ENCODE measurements around the gene APPBP2. TPM values are rescaled to one million over a fixed set of nuclear protein-coding genes. Genes with fewer than 3 reads are reported as not detected.

Gene APPBP2
- total RNA-seq, 4 donors from 2014 or later, result 24.9 to 35.4 (median 27.9) TPM

GRCh38 chr17:60451965-60452364 lies 74.1 kb downstream of the APPBP2 start:
- Histone ChIP-seq H3K4me3 (no peak overlapping the region), H3K36me3 (peaks cover 53 to 98% (median 90%) of the 10 kb centered on the region in 4 donors), H3K27ac (replicated peaks in 1 of 4) (no peak overlapping the region), H3K27me3 (no peaks in the 10 kb centered on the region), H3K4me1 (no peaks in the 10 kb centered on the region), H3K9me3 (no peaks in the 10 kb centered on the region)
- TF ChIP-seq POLR2A (IDR thresholded peaks at IDR 0.05; ENCODE audit: low read depth), result no peak
- TF ChIP-seq CTCF (IDR thresholded peaks at IDR 0.05), result no peak
- no peak for TF ChIP-seq EP300 (IDR thresholded peaks at IDR 0.05)
- DNase-seq (ENCODE audit: extremely low spot score), result no peak
- intact Hi-C loops (cut with DNase I), result no loop called here

DNA sequence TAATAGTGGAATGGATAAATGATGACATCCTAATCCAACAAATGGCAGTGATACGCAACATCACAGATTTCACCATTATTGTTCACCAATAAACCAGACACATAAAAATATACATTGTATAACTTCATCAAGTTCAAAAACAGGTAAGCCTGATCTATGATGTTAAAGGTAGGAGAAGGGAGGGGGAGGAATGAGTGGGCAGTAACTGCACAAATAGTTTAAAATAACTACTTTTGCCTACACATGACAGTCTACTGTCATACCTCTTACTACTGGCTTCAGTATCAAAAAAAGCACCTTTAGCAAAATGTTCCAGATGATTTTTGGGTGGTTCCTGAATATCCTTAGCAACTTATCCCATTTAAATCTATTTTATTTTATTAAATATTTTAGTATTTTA lies 75.0 kb downstream of the APPBP2 start:
- no peaks in the 10 kb centered on the region for H3K27me3 ChIP-seq
- no peaks in the 10 kb centered on the region for H3K9me3 ChIP-seq
- WGBS, result 95% methylated on average over 1 of the region's 1 CpG
- no peak for DNase-seq (ENCODE audit: extremely low spot score)
- intact Hi-C loops (cut with DNase I), result no loop called here
- no peak overlapping the region for H3K4me3 ChIP-seq
- H3K4me1 ChIP-seq, result no peaks in the 10 kb centered on the region
- H3K36me3 ChIP-seq, result peaks cover 48 to 98% (median 90%) of the 10 kb centered on the region in 4 donors
- TF ChIP-seq EP300 (IDR thresholded peaks at IDR 0.05) (no peak), CTCF (IDR thresholded peaks at IDR 0.05) (no peak), POLR2A (IDR thresholded peaks at IDR 0.05; ENCODE audit: low read depth) (no peak)
- no peak overlapping the region for H3K27ac ChIP-seq (replicated peaks in 1 of 4)

- over 99% methylated on average over 8 of the region's 8 CpGs for WGBS
- Histone ChIP-seq H3K9me3 (no peaks in the 10 kb centered on the region), H3K27ac (replicated peaks in 1 of 4) (no peak overlapping the region), H3K36me3 (peaks cover 22 to 72% (median 67%) of the 10 kb centered on the region in 4 donors), H3K4me3 (no peak overlapping the region), H3K4me1 (peaks cover 0 to 4% (median 0%) of the 10 kb centered on the region in 4 donors), H3K27me3 (no peaks in the 10 kb centered on the region)
- intact Hi-C loops (cut with DNase I), result no loop called here
- TF ChIP-seq CTCF (IDR thresholded peaks at IDR 0.05), result no peak
- TF ChIP-seq EP300 (IDR thresholded peaks at IDR 0.05), result no peak
- TF ChIP-seq POLR2A (IDR thresholded peaks at IDR 0.05; ENCODE audit: low read depth), result no peak
- TF ChIP-seq POLR2AphosphoS5 (IDR thresholded peaks at IDR 0.05), result no peak
- no peak for DNase-seq (ENCODE audit: extremely low spot score)
These were observed 78.7 kb downstream of the APPBP2 start for GRCh38 chr17:60447375-60447774.

DNA sequence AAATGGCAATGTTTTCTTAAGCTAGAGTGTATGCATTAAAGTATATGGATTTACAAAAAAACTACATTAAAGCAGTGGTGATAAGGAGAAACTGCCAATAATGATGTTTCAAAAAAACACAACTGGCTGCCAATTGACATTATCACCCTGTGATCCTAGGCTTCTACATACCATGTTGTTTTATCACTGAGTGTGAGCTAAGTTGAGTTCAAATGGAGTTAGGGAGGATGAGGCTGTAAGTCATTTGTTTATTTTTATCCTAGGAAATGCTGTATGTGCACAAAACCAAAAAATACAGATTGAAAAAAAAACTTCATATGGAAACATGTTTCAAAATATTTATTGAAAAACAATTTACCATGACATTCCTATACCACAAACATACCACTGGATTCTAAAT lies 80.9 kb downstream of the APPBP2 start:
- Histone ChIP-seq H3K36me3 (peaks cover 13 to 49% (median 46%) of the 10 kb centered on the region in 4 donors), H3K27me3 (no peaks in the 10 kb centered on the region), H3K27ac (replicated peaks in 1 of 4) (no peak overlapping the region), H3K4me3 (no peak overlapping the region), H3K9me3 (no peaks in the 10 kb centered on the region), H3K4me1 (peaks cover 0 to 9% (median 2%) of the 10 kb centered on the region in 4 donors)
- no peak for TF ChIP-seq POLR2AphosphoS5 (IDR thresholded peaks at IDR 0.05)
- TF ChIP-seq POLR2A (IDR thresholded peaks at IDR 0.05; ENCODE audit: low read depth), result no peak
- no peak for TF ChIP-seq CTCF (IDR thresholded peaks at IDR 0.05)
- no peak for TF ChIP-seq EP300 (IDR thresholded peaks at IDR 0.05)
- intact Hi-C loops (cut with DNase I), result no loop called here
- DNase-seq (ENCODE audit: extremely low spot score), result no peak

- Histone ChIP-seq H3K4me1 (peaks cover 0 to 15% (median 10%) of the 10 kb centered on the region in 4 donors), H3K27me3 (no peaks in the 10 kb centered on the region), H3K4me3 (no peak overlapping the region), H3K9me3 (no peaks in the 10 kb centered on the region), H3K27ac (replicated peaks in 1 of 4) (no peak overlapping the region), H3K36me3 (peaks cover 13 to 35% (median 33%) of the 10 kb centered on the region in 4 donors)
- 81% methylated on average over 6 of the region's 6 CpGs for WGBS
- TF ChIP-seq POLR2A (IDR thresholded peaks at IDR 0.05; ENCODE audit: low read depth) (no peak), POLR2AphosphoS5 (IDR thresholded peaks at IDR 0.05) (no peak), CTCF (IDR thresholded peaks at IDR 0.05) (no peak), EP300 (IDR thresholded peaks at IDR 0.05) (no peak)
- no peak for DNase-seq (ENCODE audit: extremely low spot score)
- intact Hi-C loops (cut with DNase I), result no loop called here
These were observed 82.3 kb downstream of the APPBP2 start for GRCh38 chr17:60443713-60444112.

Measured in esophagus muscularis mucosa (tissue), 4 donors.